Testis (tissue), 2 donors: Measurements from ENCODE around the gene RPP38.

Experiments used
- CTCF ChIP-seq, 3 experiments: fragments of 450-650 bp in 2 of 3; fragments of 200-600 bp in 1 of 3; sonication (generic) in 1 of 3; IDR thresholded peaks; one replicate each; pipeline ENCODE4 v1.5.1; 2016 to 2019; ENCODE audit warnings: antibody characterized with exemption in 3 of 3, mild to moderate bottlenecking in 2 of 3, moderate library complexity in 1 of 3
- POLR2A ChIP-seq: fragments of 450-650 bp; IDR thresholded peaks from one replicate; pipeline ENCODE4 v1.6.1; 2017; ENCODE audit warnings: antibody characterized with exemption, mild to moderate bottlenecking, moderate library complexity

GRCh38 chr10:15069230-15069629 lies 27.9 kb upstream of the RPP38 start:
- no peak for TF ChIP-seq POLR2A
- no peak for TF ChIP-seq CTCF (IDR thresholded peaks at IDR 0.05)
